A549 (cell line): Measurements from ENCODE around the gene EXOC3L2. TPM values are rescaled to one million over a fixed set of nuclear protein-coding genes. Genes with fewer than 3 reads are reported as not detected.
A peak's percentile ranks its signal among the peaks of the same experiment; 100 is the strongest.

Experiments used
- ATAC-seq, 2 experiments: fragments of 200-7000 bp in 1 of 2; fragments of >200 bp in 1 of 2; cut with Nextera tagmentation in 1 of 2; cut with Tn5 transposase in 1 of 2; 3 replicates each; pipeline versions ENCODE4 v1.8.0 to v1.9.1; 2018 to 2020; ENCODE audit warnings: mild to moderate bottlenecking in 1 of 2, moderate library complexity in 1 of 2
- CTCF ChIA-PET: fragments of 300-600 bp; sonication (Branson Sonifier 250); formaldehyde crosslinking; extraction: SDS; loops from one replicate; lab custom pipeline; 2021; ENCODE audit warnings: antibody characterized with exemption, inconsistent platforms; lab: Yijun Ruan, JAX
- POLR2A ChIA-PET: fragments of 350-600 bp; formaldehyde crosslinking; extraction: SDS; loops from one replicate; lab custom pipeline; 2021; ENCODE audit warnings: antibody characterized with exemption, inconsistent platforms; lab: Yijun Ruan, JAX
- DNase-seq, 2 experiments: peaks; one replicate each; pipeline versions ENCODE4 v3.0.0 to v3.0.0-alpha.2; 2011 to 2016; ENCODE audit warnings: low read depth in 1 of 2, low spot score in 1 of 2
- FAIRE-seq: peaks from 2 replicates; lab custom pipeline; 2011; peaks lifted over from hg19 to GRCh38; lab: Jason Lieb, UNC
- H3K27ac ChIP-seq, 2 experiments: fragments of >200 bp; sonication (Bioruptor Twin); formaldehyde crosslinking; 3 replicates each; pipeline ENCODE4 v1.5.1; 2016 to 2017
- H3K4me1 ChIP-seq: fragments of >200 bp; sonication (Bioruptor Twin); formaldehyde crosslinking; 3 replicates; pipeline ENCODE4 v1.6.1; 2016
- H3K4me2 ChIP-seq: fragments of >200 bp; sonication (Bioruptor Twin); formaldehyde crosslinking; 3 replicates; pipeline ENCODE4 v1.6.1; 2016
- H3K4me3 ChIP-seq: fragments of >200 bp; sonication (Bioruptor Twin); formaldehyde crosslinking; 3 replicates; pipeline ENCODE4 v1.5.1; 2016
- H3K9me3 ChIP-seq: fragments of >200 bp; sonication (Bioruptor Twin); formaldehyde crosslinking; 3 replicates; pipeline ENCODE4 v1.6.1; 2016
- BHLHE40 ChIP-seq: IDR thresholded peaks from 2 replicates; pipeline ENCODE4 v1.6.1; 2012; ENCODE audit warnings: low read depth, low read length, inconsistent platforms
- CBX2 ChIP-seq: fragments of 200-600 bp; sonication (generic); IDR thresholded peaks from 2 replicates; pipeline ENCODE4 v1.6.1; 2016; ENCODE audit warnings: low read depth, mild to moderate bottlenecking, borderline replicate concordance
- EP300 ChIP-seq, 2 experiments: fragments of >200 bp; sonication (Bioruptor Twin); formaldehyde crosslinking; IDR thresholded peaks; 2 replicates in 1 of 2; 3 replicates in 1 of 2; pipeline ENCODE4 v1.6.1; 2016 to 2017
- FOSB ChIP-seq: fragments of 250-450 bp; sonication (Bioruptor Pico); IDR thresholded peaks from 2 replicates; pipeline ENCODE4 v1.5.0; 2020; ENCODE audit warnings: mild to moderate bottlenecking, moderate library complexity
- HDAC2 ChIP-seq: fragments of 200-600 bp; sonication (generic); IDR thresholded peaks from 2 replicates; pipeline ENCODE4 v1.6.1; 2016
- HOXB13 ChIP-seq: fragments of 250-450 bp; sonication (Bioruptor Pico); IDR thresholded peaks from 2 replicates; pipeline ENCODE4 v1.5.0; 2020; ENCODE audit warnings: low read depth, mild to moderate bottlenecking, moderate library complexity
- HOXB5 ChIP-seq: fragments of 250-450 bp; sonication (Bioruptor Pico); IDR thresholded peaks from 2 replicates; pipeline ENCODE4 v1.5.0; 2020; ENCODE audit warnings: mild to moderate bottlenecking, moderate library complexity
- JUN ChIP-seq, 2 experiments: fragments of >200 bp; sonication (Bioruptor Twin); formaldehyde crosslinking; IDR thresholded peaks; 2 replicates in 1 of 2; 3 replicates in 1 of 2; pipeline ENCODE4 v1.6.1; 2016 to 2017
- KDM1A ChIP-seq: fragments of 200-600 bp; sonication (generic); IDR thresholded peaks from 2 replicates; pipeline ENCODE4 v1.6.1; 2016; ENCODE audit warnings: low read depth, mild to moderate bottlenecking
- KDM5A ChIP-seq: fragments of 200-600 bp; sonication (generic); IDR thresholded peaks from 2 replicates; pipeline ENCODE4 v1.6.1; 2016; ENCODE audit warnings: antibody characterized with exemption, mild to moderate bottlenecking
- MAFK ChIP-seq: fragments of 450-650 bp; IDR thresholded peaks from 2 replicates; pipeline ENCODE4 v1.6.1; 2014; ENCODE audit not compliant: partially characterized antibody
- MAX ChIP-seq: IDR thresholded peaks from 2 replicates; pipeline ENCODE4 v1.6.1; 2012
- MAZ ChIP-seq: fragments of 150-350 bp; IDR thresholded peaks from 2 replicates; pipeline ENCODE4 v1.6.1; 2014; ENCODE audit warnings: antibody characterized with exemption, low read depth, low read length, borderline replicate concordance
- NFE2L2 ChIP-seq: fragments of 150-350 bp; conservative IDR thresholded peaks from 2 replicates; pipeline ENCODE4 v1.6.1; 2014; ENCODE audit warnings: low read length
- PBX3 ChIP-seq: IDR thresholded peaks from 2 replicates; pipeline ENCODE4 v1.6.1; 2012
- POLR2A ChIP-seq: IDR thresholded peaks from 2 replicates; pipeline ENCODE4 v1.6.1; 2012; ENCODE audit warnings: mild to moderate bottlenecking, low read length
- RFX5 ChIP-seq: fragments of 450-650 bp; IDR thresholded peaks from 2 replicates; pipeline ENCODE4 v1.7.1; 2014; ENCODE audit warnings: antibody characterized with exemption, mild to moderate bottlenecking, moderate library complexity
- SMC3 ChIP-seq: fragments of >200 bp; sonication (Bioruptor Twin); formaldehyde crosslinking; IDR thresholded peaks from 3 replicates; pipeline ENCODE4 v1.6.1; 2018; ENCODE audit warnings: inconsistent platforms
- TP53 ChIP-seq: fragments of 250-450 bp; sonication (Bioruptor Pico); IDR thresholded peaks from 2 replicates; pipeline ENCODE4 v1.5.0; 2021; ENCODE audit warnings: mild to moderate bottlenecking, moderate library complexity
- WGBS: methylation state at CpG from one replicate; pipeline ENCODE4 v1.1.6; 2017; ENCODE audit errors: missing lambda C conversion rate; 5-methylcytosine and 5-hydroxymethylcytosine counted together
- polyA plus RNA-seq, 4 experiments: library from polyadenylated mRNA; depleted of rRNA in 3 of 4; stranded (reverse); fragments of >200 nt; fragmentation: RNase III in 1 of 4; extraction: RNeasy Plus Mini Kit Qiagen cat#74134 plus additional on column Dnase treatment in 1 of 4; gene quantifications; 2 replicates in 3 of 4; 3 replicates in 1 of 4; pipeline ENCODE4 v1.2.3, GENCODE V29; 2011 to 2017
- TF ChIP-seq, protein P1 (sequence below): fragments of 250-450 bp; sonication (Bioruptor Pico); IDR thresholded peaks from 2 replicates; pipeline ENCODE4 v1.5.0; 2021; ENCODE audit warnings: mild to moderate bottlenecking, moderate library complexity, borderline replicate concordance
- TF ChIP-seq, protein P2 (sequence below): fragments of >200 bp; sonication (Bioruptor Twin); formaldehyde crosslinking; IDR thresholded peaks from 2 replicates; pipeline ENCODE4 v1.6.1; 2016
- TF ChIP-seq, protein P3 (sequence below): fragments of >200 bp; sonication (Bioruptor Twin); formaldehyde crosslinking; IDR thresholded peaks from 3 replicates; pipeline ENCODE4 v1.5.1; 2016
- TF ChIP-seq, protein P4 (sequence below): fragments of 200-600 bp; sonication (generic); IDR thresholded peaks from 2 replicates; pipeline ENCODE4 v1.6.1; 2016; ENCODE audit warnings: antibody characterized with exemption, mild to moderate bottlenecking, moderate library complexity

EXOC3L2 gene
- polyA plus RNA-seq, 2 of the 4 experiments (the other 2 are of a cell fraction), result 0.16 to 0.50 TPM

DNA sequence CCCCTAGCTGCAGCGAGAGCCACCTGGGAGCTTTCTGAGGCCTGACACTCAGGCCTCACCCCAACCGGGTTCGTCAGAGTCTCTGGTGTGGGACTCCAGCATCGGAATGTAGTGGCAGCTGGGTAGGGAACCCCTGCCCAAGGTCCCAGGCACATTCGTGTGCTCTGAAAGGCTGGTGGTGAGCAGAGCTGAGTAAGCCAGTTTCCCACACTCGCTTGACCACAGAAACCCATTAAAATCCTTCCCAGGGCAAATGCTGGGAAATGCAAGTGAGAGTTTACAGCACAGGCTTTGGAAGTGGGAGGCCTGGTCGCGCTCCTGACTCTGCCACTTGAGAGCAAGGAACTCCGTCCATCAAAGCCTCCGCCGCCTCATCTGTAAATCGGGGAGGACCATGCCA is 71.4 kb downstream of the EXOC3L2 start:
- Histone ChIP-seq H3K4me2 (no peak overlapping the region), H3K4me1 (peaks cover 5% of the 10 kb centered on the region; the same call in 1 of the 3 replicates), H3K9me3 (no peaks in the 10 kb centered on the region), H3K27ac (no peak overlapping the region; a peak in 1 of 6 replicates), H3K4me3 (no peak overlapping the region)
- 87% methylated on average over 12 of the region's 12 CpGs for WGBS
- TF ChIP-seq, protein P1, sequence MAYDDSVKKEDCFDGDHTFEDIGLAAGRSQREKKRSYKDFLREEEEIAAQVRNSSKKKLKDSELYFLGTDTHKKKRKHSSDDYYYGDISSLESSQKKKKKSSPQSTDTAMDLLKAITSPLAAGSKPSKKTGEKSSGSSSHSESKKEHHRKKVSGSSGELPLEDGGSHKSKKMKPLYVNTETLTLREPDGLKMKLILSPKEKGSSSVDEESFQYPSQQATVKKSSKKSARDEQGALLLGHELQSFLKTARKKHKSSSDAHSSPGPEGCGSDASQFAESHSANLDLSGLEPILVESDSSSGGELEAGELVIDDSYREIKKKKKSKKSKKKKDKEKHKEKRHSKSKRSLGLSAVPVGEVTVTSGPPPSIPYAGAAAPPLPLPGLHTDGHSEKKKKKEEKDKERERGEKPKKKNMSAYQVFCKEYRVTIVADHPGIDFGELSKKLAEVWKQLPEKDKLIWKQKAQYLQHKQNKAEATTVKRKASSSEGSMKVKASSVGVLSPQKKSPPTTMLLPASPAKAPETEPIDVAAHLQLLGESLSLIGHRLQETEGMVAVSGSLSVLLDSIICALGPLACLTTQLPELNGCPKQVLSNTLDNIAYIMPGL (CRISPR knock-in tag), result no peak
- TF ChIP-seq KDM1A (no peak), BHLHE40 (no peak), MAZ (no peak), POLR2A (no peak), MAX (no peak), JUN (IDR thresholded peaks at IDR 0.05) (no peak), HOXB13 (no peak), FOSB (CRISPR knock-in tag) (no peak), CBX2 (no peak), MAFK (no peak)
- TF ChIP-seq, protein P2, sequence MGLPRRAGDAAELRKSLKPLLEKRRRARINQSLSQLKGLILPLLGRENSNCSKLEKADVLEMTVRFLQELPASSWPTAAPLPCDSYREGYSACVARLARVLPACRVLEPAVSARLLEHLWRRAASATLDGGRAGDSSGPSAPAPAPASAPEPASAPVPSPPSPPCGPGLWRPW, result no peak
- TF ChIP-seq, protein P3, sequence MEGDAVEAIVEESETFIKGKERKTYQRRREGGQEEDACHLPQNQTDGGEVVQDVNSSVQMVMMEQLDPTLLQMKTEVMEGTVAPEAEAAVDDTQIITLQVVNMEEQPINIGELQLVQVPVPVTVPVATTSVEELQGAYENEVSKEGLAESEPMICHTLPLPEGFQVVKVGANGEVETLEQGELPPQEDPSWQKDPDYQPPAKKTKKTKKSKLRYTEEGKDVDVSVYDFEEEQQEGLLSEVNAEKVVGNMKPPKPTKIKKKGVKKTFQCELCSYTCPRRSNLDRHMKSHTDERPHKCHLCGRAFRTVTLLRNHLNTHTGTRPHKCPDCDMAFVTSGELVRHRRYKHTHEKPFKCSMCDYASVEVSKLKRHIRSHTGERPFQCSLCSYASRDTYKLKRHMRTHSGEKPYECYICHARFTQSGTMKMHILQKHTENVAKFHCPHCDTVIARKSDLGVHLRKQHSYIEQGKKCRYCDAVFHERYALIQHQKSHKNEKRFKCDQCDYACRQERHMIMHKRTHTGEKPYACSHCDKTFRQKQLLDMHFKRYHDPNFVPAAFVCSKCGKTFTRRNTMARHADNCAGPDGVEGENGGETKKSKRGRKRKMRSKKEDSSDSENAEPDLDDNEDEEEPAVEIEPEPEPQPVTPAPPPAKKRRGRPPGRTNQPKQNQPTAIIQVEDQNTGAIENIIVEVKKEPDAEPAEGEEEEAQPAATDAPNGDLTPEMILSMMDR, result no peak
- POLR2A ChIA-PET, result no interaction called here
- DNase-seq, result no peak
- no peak for ATAC-seq
- FAIRE-seq, result no peak
- CTCF ChIA-PET, result interaction anchor here (2.7 kb wide), 1 partner anchor 12 kb away, joined by 9 read pairs; the partner anchor contains the start of gene NKPD1

DNA sequence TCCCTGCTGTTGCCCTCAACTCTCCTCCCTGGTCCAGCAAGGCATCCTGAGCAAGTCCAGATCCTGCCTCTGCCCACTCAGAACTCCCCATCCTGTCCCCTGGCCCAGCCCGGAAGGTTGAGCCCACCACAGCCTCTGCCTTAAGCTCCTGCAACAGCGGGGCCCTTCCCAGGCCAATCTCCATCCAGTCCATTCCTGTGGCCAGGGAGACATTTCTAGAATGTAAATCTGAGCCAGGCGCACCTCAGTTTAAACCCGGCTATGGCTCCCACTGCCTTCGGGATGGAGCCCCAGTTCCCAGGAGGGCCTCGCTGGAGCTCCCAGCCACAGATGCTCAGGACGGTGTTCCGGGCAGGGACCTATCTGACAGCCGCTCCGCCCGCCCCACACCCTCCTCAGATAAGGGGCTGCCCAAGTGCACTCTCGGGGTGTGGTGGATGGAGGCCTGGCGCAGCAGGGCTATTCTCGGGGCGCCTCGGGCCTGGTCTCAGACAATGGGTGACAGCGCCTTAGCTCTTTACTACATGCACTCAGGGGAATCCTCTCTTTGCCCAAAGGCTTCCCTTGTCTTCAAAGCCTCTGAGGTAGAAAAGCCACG is 72.5 kb downstream of the EXOC3L2 start:
- FAIRE-seq (no peak), ATAC-seq (no peak), DNase-seq (no peak)
- H3K4me3 ChIP-seq, result no peak overlapping the region
- ChIA-PET CTCF (interaction anchor here (0.6 to 1.8 kb wide), 3 partner anchors 11 to 47 kb away, joined by 3 to 5 read pairs (median 3); no protein-coding TSS in a partner anchor), POLR2A (no interaction called here)
- no peak for TF ChIP-seq SMC3
- TF ChIP-seq HDAC2, result no peak
- no peak for TF ChIP-seq TP53 (CRISPR knock-in tag)
- TF ChIP-seq JUN (IDR thresholded peaks at IDR 0.05), result no peak
- TF ChIP-seq EP300 (IDR thresholded peaks at IDR 0.05), result no peak
- no peak for TF ChIP-seq KDM5A
- TF ChIP-seq NFE2L2, result no peak
- TF ChIP-seq HOXB5 (CRISPR knock-in tag), result no peak
- no peak overlapping the region for H3K4me2 ChIP-seq
- H3K4me1 ChIP-seq, result peaks cover 5% of the 10 kb centered on the region; the same call in 1 of the 3 replicates
- no peak overlapping the region; a peak in 1 of 6 replicates for H3K27ac ChIP-seq
- WGBS, result 88% methylated on average over 16 of the region's 18 CpGs
- H3K9me3 ChIP-seq, result no peaks in the 10 kb centered on the region

DNA sequence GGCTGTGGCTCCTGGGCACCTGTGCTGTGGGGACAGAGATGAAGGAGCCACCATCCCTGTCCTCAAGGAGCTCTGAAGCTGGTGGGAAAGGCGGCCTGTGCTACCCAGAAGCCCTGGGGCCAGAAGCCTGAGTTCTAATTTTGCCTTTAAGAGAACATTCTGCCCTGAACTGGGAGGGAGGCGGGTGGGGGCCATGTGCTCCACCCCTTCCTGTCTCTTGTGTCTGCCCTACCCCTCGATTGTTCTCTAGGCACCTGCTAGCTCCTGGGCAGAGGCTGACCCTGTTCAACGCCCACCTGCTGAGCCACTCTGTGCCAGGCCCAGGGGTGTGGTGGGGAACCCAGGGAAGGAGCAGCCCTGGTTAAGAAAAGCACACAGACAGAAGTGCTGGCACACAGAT is 73.0 kb downstream of the EXOC3L2 start:
- DNase-seq, result no peak
- FAIRE-seq, result no peak
- POLR2A ChIA-PET, result no interaction called here
- CTCF ChIA-PET, result interaction anchor here (0.6 to 1.8 kb wide), 4 partner anchors 11 to 47 kb away, joined by 3 to 5 read pairs (median 4); no protein-coding TSS in a partner anchor
- Histone ChIP-seq H3K9me3 (no peaks in the 10 kb centered on the region), H3K4me1 (peaks cover 4% of the 10 kb centered on the region; the same call in 1 of the 3 replicates), H3K4me3 (no peak overlapping the region), H3K4me2 (no peak overlapping the region), H3K27ac (no peak overlapping the region; a peak in 1 of 6 replicates)
- WGBS, result 58% methylated on average over 4 of the region's 4 CpGs
- ATAC-seq, result 0 out of 6 replicates have a peak, but pooled peaks of 1 of the 2 experiments have one; percentile 8
- TF ChIP-seq PBX3 (no peak), EP300 (IDR thresholded peaks at IDR 0.05) (no peak), RFX5 (no peak), POLR2A (no peak)
- TF ChIP-seq, protein P3, result no peak
- TF ChIP-seq, protein P4, sequence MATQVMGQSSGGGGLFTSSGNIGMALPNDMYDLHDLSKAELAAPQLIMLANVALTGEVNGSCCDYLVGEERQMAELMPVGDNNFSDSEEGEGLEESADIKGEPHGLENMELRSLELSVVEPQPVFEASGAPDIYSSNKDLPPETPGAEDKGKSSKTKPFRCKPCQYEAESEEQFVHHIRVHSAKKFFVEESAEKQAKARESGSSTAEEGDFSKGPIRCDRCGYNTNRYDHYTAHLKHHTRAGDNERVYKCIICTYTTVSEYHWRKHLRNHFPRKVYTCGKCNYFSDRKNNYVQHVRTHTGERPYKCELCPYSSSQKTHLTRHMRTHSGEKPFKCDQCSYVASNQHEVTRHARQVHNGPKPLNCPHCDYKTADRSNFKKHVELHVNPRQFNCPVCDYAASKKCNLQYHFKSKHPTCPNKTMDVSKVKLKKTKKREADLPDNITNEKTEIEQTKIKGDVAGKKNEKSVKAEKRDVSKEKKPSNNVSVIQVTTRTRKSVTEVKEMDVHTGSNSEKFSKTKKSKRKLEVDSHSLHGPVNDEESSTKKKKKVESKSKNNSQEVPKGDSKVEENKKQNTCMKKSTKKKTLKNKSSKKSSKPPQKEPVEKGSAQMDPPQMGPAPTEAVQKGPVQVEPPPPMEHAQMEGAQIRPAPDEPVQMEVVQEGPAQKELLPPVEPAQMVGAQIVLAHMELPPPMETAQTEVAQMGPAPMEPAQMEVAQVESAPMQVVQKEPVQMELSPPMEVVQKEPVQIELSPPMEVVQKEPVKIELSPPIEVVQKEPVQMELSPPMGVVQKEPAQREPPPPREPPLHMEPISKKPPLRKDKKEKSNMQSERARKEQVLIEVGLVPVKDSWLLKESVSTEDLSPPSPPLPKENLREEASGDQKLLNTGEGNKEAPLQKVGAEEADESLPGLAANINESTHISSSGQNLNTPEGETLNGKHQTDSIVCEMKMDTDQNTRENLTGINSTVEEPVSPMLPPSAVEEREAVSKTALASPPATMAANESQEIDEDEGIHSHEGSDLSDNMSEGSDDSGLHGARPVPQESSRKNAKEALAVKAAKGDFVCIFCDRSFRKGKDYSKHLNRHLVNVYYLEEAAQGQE, result no peak
